NCI-H460 (cell line): ENCODE results near the gene GABRB1. TPM values are rescaled to one million over a fixed set of nuclear protein-coding genes. Genes with fewer than 3 reads are reported as not detected.

Source experiments
- DNase-seq: peaks from one replicate; pipeline ENCODE4 v3.0.0-alpha.2; 2016; ENCODE audit warnings: low read depth; ENCODE audit errors: extremely low read depth
- total RNA-seq: library from RNA; depleted of rRNA; stranded (reverse); fragments of >200 nt; shearing (Covaris generic); gene quantifications from 2 replicates; pipeline ENCODE4 v1.2.3, GENCODE V29; 2014; rRNA removed

Gene GABRB1
- total RNA-seq, 1 experiment from 2014 or later, result not detected

GRCh38 chr4:47451657-47452056 lies 420.3 kb downstream of the GABRB1 start:
- DNase-seq, result no peak

GRCh38 chr4:47462799-47463234 lies 431.4 kb downstream of the GABRB1 start:
- DNase-seq, result no peak

- peak; percentile 90 for DNase-seq
Observed at GRCh38 chr4:47463235-47463956, 432.0 kb downstream of the GABRB1 start, which contains the start of gene COMMD8. Gene COMMD8 (minus strand): TSS chr4:47463702. CDS start chr4:47463651, 51 bp downstream.

- no peak for DNase-seq
Observed at GRCh38 chr4:47465004-47465403, 433.6 kb downstream of the GABRB1 start.

- DNase-seq, result no peak
Observed at GRCh38 chr4:47466056-47466785, 434.9 kb downstream of the GABRB1 start.

- DNase-seq, result no peak
Observed at GRCh38 chr4:47468706-47469365, 437.5 kb downstream of the GABRB1 start.

GRCh38 chr4:47469951-47470350 lies 438.6 kb downstream of the GABRB1 start:
- no peak for DNase-seq

- DNase-seq, result no peak
Observed at GRCh38 chr4:47471064-47471463, 439.7 kb downstream of the GABRB1 start.

- no peak for DNase-seq
Observed at GRCh38 chr4:47471591-47471990, 440.2 kb downstream of the GABRB1 start.

GRCh38 chr4:47473141-47473750 lies 441.9 kb downstream of the GABRB1 start:
- no peak for DNase-seq

GRCh38 chr4:47474799-47475198 lies 443.4 kb downstream of the GABRB1 start:
- no peak for DNase-seq

- DNase-seq, result no peak
Observed at GRCh38 chr4:47475411-47475810, 444.0 kb downstream of the GABRB1 start.

Other genes starting within 250 kb of the GABRB1 start
- not detected in 2 replicates for gene COX7B2, start 122.3 kb upstream of the GABRB1 start, total RNA-seq
- not detected in 2 replicates for gene GABRA4, start 38.0 kb upstream of the GABRB1 start, total RNA-seq